ENCODE data around the gene PCIF1. TPM values are rescaled to one million over a fixed set of nuclear protein-coding genes. Genes with fewer than 3 reads are reported as not detected.

PCIF1 gene
- total RNA-seq, 1 donor, result 12.7 TPM

DNA sequence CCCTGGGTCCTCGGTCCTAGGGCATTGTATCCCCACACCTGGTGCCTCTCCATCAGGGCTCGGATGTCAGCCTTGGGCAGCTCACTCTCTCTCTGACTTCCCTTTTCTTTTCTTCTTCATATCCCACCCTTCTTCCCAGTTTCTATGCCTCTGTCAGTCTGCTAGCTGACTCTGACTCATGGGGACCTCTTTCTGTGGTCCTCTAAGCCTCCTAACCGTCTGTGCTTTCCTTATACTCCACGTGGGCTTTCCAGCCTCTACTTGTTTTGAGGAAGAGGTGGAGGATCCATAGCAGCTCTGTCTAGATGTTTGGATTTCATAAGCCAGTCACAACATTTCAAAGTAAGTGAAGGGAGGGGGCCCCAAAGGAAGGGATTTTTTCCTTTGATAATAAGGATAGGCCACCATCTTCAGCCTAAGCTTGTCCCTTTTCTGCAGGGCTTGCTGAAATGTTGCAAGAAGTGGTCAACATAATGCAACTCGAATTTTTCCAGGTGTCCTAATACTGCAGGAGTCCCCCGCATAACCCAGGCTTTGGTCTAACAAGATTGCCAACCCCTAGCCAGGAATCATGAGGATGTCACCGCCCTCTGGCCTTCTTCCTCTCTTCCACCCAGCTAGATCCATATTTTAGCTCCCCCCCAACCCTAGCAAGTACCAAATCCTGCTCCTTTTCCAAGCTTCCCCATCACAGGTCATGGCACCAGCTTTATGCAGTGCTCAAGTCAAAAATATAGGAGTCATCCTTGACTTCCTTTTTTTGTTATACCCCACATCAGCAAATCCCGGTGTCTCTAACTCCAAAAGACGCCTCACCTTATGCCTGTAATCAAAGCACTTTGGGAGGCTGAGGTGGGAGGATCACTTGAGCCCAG lies 13.8 kb upstream of the PCIF1 start:
- DNase-seq (ENCODE audit: insufficient read length, low spot score, missing footprints), result no peak
- Histone ChIP-seq H3K4me1 (ENCODE audit: insufficient read depth, low read length) (peaks cover 33% of the 10 kb centered on the region), H3K27ac (ENCODE audit: low read depth, low read length) (peak overlapping the region; percentile 3), H3K27me3 (ENCODE audit: insufficient read depth, low read length) (no peaks in the 10 kb centered on the region), H2AFZ (ENCODE audit: low read length) (peak overlapping the region; percentile 58), H3K9me3 (ENCODE audit: low read depth, low read length) (no peaks in the 10 kb centered on the region), H3K36me3 (ENCODE audit: insufficient read depth, low read length) (no peaks in the 10 kb centered on the region), H3K79me2 (ENCODE audit: insufficient read depth, low read length) (no peaks in the 10 kb centered on the region), H3K4me2 (ENCODE audit: insufficient read depth, low read length) (peak overlapping the region; percentile 20), H3K4me3 (ENCODE audit: insufficient read depth, low read length) (no peak overlapping the region), H4K20me1 (ENCODE audit: insufficient read depth, low read length) (no peaks in the 10 kb centered on the region)
- TF ChIP-seq CTCF (IDR thresholded peaks at IDR 0.05; ENCODE audit: extremely low read depth, low read depth, low read length), result no peak

DNA sequence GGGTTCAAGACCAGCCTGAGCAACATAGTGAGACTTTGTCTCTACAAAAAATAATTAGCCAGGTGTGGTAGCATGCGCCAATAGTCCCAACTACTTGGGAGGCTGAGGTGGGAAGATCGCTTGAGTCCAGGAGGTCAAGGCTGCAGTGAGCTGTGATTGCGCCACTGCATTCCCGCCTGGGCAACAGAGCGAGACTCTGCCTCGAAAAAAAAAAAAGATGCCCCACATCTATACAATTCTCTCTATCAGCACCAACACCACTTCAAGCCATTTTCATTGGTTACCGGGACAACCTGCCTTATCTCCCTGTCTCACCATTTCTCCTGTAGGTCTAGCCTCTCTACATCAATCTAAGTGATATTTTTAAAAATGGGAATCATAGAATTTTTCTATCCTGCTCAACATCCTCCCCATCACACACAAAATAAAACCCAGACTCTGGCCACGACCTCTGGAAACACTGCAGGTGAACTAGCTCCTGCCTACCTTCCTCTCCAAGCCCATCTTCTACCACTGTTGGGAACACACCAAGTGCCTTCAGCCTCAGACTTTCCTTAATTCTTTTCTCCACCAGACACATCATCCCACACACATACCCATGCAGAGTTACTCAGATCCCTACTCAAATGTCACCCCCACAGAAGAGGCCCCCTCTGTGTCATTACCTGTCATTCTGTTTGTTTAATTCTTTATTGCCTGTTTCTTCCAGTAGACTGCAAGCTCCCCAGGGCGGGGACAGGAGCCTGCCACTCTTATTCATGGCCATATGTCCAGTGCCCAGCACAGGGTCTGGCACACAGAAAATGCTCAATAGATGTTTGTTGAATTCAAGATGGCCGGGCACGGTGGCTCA lies 12.9 kb upstream of the PCIF1 start:
- Histone ChIP-seq H2AFZ (ENCODE audit: low read length) (no peak overlapping the region), H4K20me1 (ENCODE audit: insufficient read depth, low read length) (no peaks in the 10 kb centered on the region), H3K36me3 (ENCODE audit: insufficient read depth, low read length) (no peaks in the 10 kb centered on the region), H3K27me3 (ENCODE audit: insufficient read depth, low read length) (no peaks in the 10 kb centered on the region), H3K4me2 (ENCODE audit: insufficient read depth, low read length) (no peak overlapping the region), H3K27ac (ENCODE audit: low read depth, low read length) (no peak overlapping the region), H3K79me2 (ENCODE audit: insufficient read depth, low read length) (no peaks in the 10 kb centered on the region), H3K4me3 (ENCODE audit: insufficient read depth, low read length) (no peak overlapping the region), H3K4me1 (ENCODE audit: insufficient read depth, low read length) (peaks cover 33% of the 10 kb centered on the region), H3K9me3 (ENCODE audit: low read depth, low read length) (no peaks in the 10 kb centered on the region)
- no peak for DNase-seq (ENCODE audit: insufficient read length, low spot score, missing footprints)
- TF ChIP-seq CTCF (IDR thresholded peaks at IDR 0.05; ENCODE audit: extremely low read depth, low read depth, low read length), result no peak

DNA sequence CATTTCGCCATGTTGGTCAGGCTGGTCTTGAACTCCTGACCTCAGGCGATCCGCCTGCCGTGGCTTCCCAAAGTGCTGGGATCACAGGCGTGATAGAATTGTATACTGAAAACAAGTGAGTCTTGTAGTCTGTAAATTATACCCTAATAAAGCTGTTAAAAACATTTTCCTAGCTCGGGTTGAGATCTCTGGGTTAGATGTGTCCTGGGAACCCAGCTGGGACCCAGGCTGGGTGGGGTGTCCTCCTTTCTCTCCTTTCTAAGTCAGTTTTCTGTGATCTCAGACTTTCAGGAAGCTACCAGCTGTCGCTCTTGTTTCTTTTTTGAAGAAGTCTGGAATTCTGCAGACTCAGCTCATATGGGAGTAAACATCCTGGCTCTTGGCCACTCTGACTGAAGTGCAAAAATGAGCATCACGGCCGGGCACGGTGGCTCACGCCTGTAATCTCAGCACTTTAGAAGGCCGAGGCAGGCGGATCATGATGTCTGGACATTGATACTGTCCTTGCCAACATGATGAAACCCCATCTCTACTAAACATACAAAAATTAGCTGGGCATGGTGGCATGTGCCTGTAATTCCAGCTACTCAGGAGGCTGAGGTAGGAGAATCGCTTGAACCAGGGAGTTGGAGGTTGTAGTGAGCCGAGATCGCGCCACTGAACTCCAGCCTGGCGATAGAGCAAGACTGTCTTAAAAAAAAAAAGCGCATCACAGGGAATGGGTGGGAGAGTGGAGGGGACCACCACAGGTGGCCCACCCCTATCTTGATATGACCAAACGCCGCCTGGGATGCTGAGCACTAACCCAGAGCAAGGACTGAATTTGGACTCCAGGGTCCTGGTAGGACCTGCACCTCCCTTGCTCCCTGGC lies 9.9 kb upstream of the PCIF1 start:
- peaks cover 6% of the 10 kb centered on the region for H4K20me1 ChIP-seq (ENCODE audit: insufficient read depth, low read length)
- no peak overlapping the region for H2AFZ ChIP-seq (ENCODE audit: low read length)
- DNase-seq (ENCODE audit: insufficient read length, low spot score, missing footprints), result peak; percentile 73
- no peaks in the 10 kb centered on the region for H3K27me3 ChIP-seq (ENCODE audit: insufficient read depth, low read length)
- H3K36me3 ChIP-seq (ENCODE audit: insufficient read depth, low read length), result no peaks in the 10 kb centered on the region
- peak overlapping the region; percentile 70 for H3K4me2 ChIP-seq (ENCODE audit: insufficient read depth, low read length)
- H3K79me2 ChIP-seq (ENCODE audit: insufficient read depth, low read length), result no peaks in the 10 kb centered on the region
- H3K4me3 ChIP-seq (ENCODE audit: insufficient read depth, low read length), result peak overlapping the region; percentile 43
- peaks cover 22% of the 10 kb centered on the region for H3K4me1 ChIP-seq (ENCODE audit: insufficient read depth, low read length)
- H3K27ac ChIP-seq (ENCODE audit: low read depth, low read length), result no peak overlapping the region
- H3K9me3 ChIP-seq (ENCODE audit: low read depth, low read length), result no peaks in the 10 kb centered on the region
- TF ChIP-seq CTCF (IDR thresholded peaks at IDR 0.05; ENCODE audit: extremely low read depth, low read depth, low read length), result no peak
